GM21423 (cell line): ENCODE data around the gene AP4M1.

Experiments
- ATAC-seq: cut with Tn5 transposase; IDR thresholded peaks from one replicate; pipeline ENCODE4 v1.9.1; 2021; ENCODE audit warnings: mild to moderate bottlenecking, moderate library complexity; ENCODE audit not compliant: unreplicated experiment

AP4M1 gene

DNA sequence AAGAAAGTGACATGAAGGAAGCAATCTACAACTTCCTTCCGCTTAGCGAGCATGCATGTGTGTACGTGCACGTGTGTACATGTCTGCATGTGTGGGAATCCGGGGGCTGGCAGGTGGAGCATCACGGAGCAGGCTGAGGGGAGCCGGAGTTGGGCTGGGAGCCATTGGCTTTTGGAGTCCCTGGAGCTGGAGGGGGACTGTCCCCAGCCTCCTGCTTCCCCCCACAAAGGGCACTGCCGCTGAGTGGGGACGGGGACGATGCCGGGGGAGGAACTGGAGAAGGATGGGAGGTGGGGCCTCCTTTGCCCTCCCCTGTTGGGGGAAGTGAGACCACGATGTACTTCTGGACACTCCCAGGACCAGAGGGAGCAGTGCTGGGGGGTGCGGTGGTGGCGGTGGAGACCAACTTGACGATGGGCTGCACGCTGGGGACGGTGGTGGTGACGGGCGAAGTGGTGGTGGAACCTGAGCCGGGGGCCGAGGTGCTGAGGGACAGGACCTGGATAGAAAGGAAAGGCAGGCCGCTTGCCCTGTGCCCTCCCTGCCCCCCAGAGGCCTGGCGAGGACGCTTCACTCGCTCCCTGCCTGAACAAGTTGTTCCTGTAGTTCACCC lies 5.8 kb downstream of the AP4M1 start:
- ATAC-seq: no peak

- no peak for ATAC-seq
Observed at GRCh38 chr7:100107890-100108289, 6.4 kb downstream of the AP4M1 start.

DNA sequence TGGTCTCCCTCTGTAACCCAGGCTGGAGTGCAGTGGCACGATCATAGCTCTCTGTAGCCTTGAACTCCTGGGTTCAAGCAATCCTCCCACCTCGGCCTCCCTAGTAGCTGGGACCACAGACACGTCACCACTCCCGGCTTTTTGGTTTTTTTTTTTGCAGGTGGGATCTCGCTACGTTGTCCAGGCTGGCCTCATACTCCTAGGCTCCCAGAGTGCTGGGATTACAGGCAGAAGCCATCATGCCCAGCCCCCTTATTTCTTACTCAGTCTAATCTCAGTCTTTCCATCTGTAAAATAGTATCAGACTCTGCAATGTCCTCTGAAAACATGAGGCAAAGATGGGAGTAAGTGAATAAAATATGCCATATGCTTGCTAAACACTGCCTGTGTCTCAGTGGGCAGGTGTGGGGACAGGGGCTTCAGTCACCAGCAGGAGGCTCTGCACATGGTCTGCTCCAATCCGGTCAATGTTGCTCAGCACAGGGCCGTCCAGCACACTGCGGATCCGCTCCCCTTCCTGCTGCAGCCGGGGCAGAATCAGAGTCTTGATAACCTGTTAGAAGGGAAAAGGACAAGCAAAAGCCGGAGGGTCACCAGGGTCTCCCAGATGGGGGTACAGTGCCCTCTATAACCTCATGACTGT lies 8.2 kb downstream of the AP4M1 start:
- no peak for ATAC-seq

DNA sequence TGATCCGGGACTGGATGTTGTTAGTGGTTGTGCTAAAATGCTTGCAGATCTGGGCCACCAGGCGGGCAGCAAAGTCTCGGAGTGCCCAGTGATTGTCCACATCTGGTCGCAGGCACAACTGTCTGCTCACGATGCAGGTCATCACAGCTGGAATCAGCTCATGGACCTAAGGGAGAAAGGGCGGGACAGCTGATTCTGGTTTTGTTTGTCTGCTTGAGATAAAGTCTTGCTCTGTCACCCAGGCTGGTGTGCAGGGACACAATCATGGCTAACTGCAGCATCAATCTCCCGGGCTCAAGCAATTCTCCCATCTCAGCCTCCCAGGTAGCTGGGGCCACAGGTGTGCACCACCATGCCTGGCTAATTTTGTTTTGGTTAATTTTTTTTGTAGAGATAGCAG lies 9.7 kb downstream of the AP4M1 start:
- ATAC-seq: no peak

- ATAC-seq: no peak
Observed at GRCh38 chr7:100111914-100112313, 10.5 kb downstream of the AP4M1 start.

DNA sequence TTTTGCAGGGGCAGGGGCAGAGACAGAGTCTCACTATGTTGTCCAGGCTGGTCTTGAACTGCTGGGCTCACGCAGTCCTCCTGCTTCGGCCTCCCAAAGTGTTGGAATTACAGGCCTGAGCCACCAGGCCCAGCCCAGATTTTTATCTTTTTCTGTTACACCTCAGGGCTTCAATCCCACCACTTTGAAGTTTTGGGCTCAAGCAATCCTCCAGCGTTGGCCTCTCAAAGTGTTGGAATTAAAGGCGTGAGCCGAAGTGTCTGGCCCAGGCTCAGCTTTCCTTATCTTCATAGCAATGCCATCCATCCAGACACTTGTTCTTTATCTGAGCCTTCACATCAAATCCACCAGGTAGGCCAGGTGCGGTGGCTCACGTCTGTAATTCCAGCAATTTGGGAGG lies 13.6 kb downstream of the AP4M1 start:
- no peak for ATAC-seq

- ATAC-seq: no peak
Observed at GRCh38 chr7:100118388-100119071, 17.1 kb downstream of the AP4M1 start.

DNA sequence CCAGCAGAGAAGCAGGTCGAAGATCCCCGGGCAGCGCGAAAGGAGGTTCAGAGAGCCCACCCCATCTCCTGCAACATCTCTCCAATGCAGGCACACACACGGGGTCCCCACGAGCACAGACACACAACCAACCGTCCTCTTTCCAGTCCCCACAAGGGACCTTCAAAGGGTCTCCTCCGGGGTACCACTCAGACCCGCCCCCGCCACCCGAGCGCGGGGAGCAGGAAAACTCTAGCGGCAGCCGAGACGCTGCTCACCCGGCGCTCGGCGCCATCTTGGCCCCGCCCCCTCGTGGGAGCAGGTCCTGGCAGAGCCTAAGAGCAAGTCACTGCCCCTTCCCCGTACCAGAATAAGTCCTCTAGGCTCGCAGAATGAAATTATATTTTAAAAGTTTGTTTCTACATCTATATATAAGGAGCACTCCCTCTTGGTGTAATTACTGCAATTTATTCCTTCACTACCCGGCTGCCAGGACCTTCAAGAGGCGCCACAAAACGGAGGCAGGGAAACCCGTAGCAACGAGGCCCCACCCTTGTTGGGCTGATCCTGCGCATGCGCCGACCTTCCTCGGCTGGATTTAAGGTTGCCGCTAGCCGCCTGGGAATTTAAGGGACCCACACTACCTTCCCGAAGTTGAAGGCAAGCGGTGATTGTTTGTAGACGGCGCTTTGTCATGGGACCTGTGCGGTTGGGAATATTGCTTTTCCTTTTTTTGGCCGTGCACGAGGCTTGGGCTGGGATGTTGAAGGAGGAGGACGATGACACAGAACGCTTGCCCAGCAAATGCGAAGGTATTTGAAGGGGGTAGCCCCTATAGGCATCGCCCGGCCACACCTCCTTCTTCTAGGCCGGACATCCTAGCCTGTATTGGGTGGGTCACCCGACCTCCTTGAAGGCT lies 17.9 kb downstream of the AP4M1 start, which contains the start of the genes CNPY4 and TAF6:
Gene CNPY4 (plus strand): TSS at position 563 of the 898 bp plus-strand sequence. CDS start 111 bp downstream, at position 674.
Gene TAF6 (minus strand): TSS at position 287 of the 898 bp plus-strand sequence. CDS start 5,149 bp downstream, outside the sequence.
- peak; percentile 69 for ATAC-seq

GRCh38 chr7:100119970-100120732 lies 18.7 kb downstream of the AP4M1 start:
- ATAC-seq: peak; percentile 30

- no peak for ATAC-seq
Observed at GRCh38 chr7:100120733-100121036, 19.2 kb downstream of the AP4M1 start.

DNA sequence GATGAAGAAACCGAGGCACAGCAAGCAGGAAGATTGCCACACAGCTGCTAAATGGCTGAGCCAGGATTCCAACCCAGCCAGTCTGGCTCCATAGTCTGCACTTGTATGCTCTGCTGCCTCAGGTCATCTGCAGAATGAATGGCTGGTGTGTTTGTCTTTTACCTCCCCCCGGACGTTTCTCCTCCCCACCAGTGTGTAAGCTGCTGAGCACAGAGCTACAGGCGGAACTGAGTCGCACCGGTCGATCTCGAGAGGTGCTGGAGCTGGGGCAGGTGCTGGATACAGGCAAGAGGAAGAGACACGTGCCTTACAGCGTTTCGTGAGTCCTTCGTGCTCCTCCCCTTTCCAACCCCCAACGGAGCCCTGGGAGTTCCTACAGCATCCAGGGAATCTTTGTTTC lies 20.6 kb downstream of the AP4M1 start:
- ATAC-seq: no peak

DNA sequence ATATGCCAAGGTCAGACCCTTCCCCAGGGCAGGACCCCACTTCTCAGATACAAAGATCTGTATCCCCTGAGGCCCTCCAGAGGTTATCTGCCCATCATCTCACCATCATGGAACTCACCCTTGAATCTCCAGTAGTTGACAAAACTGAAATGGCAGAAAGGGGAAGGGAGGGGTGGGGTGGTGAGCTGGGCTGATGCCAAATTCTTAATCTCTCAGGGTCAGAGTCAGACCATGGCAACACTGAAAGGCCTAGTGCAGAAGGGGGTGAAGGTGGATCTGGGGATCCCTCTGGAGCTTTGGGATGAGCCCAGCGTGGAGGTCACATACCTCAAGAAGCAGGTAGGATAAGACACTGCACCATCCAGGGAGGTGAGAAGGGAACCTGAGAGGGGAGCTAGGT lies 21.1 kb downstream of the AP4M1 start:
- no peak for ATAC-seq

- ATAC-seq: no peak
Observed at GRCh38 chr7:100124301-100125230, 23.1 kb downstream of the AP4M1 start.

- peak; percentile 13 for ATAC-seq
Observed at GRCh38 chr7:100126239-100126930, 24.9 kb downstream of the AP4M1 start.

DNA sequence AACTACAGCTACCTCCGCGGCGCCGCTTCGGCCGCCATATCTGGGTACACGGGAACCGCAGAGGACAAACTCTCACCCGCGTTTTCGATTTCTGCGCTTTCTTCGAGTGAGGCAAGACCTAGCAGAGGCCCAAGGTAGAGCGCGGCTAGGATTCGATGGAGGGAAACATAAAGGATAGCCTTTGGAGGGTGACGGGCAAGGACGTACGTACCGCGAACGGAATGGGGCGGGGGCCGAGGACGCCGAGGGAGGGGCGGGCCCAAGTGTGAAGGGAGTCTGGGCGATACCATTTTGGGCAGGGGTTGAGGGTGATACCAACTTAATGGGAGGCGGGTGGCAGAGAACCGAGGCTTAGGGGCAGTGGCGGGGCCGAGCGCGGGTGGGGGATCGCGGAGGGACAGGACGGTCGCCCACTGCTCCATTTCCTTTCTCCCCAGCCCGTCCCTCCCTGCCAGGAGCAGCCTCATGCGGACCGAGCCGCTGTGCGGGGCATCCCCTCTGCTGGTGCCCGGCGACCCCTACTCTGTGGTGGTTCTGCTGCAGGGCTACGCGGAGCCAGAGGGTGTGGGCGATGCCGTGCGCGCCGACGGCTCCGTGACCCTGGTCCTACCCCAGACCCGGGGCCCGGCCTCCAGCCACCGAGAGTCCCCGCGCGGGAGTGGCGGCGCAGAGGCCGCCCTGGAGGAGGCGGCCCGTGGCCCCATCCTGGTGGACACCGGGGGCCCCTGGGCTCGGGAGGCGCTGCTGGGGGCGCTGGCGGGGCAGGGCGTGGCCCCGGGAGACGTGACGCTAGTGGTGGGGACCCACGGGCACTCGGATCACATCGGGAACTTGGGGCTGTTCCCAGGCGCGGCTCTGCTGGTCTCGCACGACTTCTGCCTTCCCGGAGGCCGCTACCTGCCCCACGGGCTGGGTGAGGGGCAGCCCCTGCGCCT lies 25.8 kb downstream of the AP4M1 start, which contains the start of gene MBLAC1:
Gene MBLAC1 (plus strand): TSS at position 37 of the 935 bp plus-strand sequence. CDS start 429 bp downstream, at position 466.
- peak; percentile 54 for ATAC-seq

DNA sequence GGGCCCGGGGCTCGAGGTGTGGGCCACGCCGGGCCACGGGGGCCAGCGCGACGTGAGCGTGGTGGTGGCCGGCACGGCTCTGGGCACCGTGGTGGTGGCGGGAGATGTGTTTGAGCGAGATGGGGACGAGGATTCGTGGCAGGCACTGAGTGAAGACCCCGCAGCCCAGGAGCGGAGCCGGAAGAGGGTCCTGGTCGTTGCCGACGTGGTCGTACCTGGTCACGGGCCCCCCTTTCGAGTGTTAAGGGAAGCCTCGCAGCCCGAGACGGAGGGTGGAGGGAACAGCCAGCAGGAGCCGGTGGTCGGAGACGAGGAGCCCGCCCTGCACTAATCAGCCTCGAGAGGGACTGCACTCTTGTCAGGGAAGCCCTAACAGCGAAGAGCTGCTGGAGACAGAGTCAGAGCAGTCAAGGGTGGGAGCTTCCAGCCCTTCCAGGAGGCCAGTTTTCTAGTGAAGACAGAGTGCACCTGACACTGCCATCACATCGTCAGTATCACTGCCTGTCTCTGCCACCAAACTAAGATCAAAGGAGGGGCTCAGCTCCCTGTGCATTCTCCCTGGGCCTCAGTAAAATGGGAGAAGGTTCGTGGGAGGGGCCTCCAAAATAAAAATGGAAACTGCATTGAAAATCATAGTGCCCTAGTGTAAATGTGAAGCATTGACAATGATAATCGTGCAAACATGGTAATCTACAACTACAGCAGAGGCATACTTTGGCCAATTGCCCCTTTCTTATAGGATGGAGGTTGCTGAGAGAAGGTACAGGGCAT lies 26.6 kb downstream of the AP4M1 start:
- no peak for ATAC-seq

DNA sequence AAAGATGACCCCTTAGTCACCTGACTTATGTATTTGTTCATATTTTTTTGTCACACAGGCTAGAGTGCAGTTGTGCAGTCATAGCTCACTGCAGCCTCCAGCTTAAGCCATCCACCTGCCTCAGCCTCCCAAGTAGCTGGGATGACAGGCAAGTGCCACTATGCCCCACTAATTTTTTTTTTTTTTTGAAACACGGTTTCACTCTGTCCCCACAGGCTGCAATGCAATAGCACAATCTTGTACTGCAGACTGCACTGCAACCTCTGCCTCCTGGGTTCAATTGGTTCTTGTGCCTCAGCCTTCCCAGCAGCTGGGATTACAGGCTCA lies 27.2 kb downstream of the AP4M1 start:
- no peak for ATAC-seq
